ENCODE data around the gene HEMGN. TPM values are rescaled to one million over a fixed set of nuclear protein-coding genes. Genes with fewer than 3 reads are reported as not detected.

HEMGN gene
- total and polyA plus RNA-seq, 2 donors (not counting 1 experiment from before 2014, with no cell fraction given), result 0.06 TPM; not detected in 1

- 0% methylated on average over 3 of the region's 6 CpGs for WGBS (ENCODE audit: insufficient coverage)
These were observed 3.5 kb downstream of the HEMGN start for GRCh38 chr9:97934321-97935115.

GRCh38 chr9:97933297-97933998 lies 4.5 kb downstream of the HEMGN start:
- CTCF ChIA-PET, result no interaction called here
- ATAC-seq (ENCODE audit: low read depth), result no peak
- no peak overlapping the region for H3K9ac ChIP-seq (ENCODE audit: low read length)
- no peak for TF ChIP-seq CTCF (IDR thresholded peaks at IDR 0.05)
- DNase-seq, result no peak
- WGBS (ENCODE audit: insufficient coverage), result no CpG with 5 or more reads among the region's 4 CpGs
- H3K27ac ChIP-seq (ENCODE audit: low read length in 2 of 2), result no peak overlapping the region
- Mint-ChIP-seq H3K9me3 (ENCODE audit: insufficient read depth) (no peaks in the 10 kb centered on the region), H3K4me3 (no peak overlapping the region), H3K4me1 (peaks cover 8% of the 10 kb centered on the region), H3K27me3 (peaks cover 29% of the 10 kb centered on the region), H3K27ac (no peak overlapping the region)
- H3K9me3 ChIP-seq (ENCODE audit: control extremely low read depth in 1 of 3, control insufficient read depth in 2 of 3, insufficient read depth in 1 of 3, low read length in 2 of 3), result no peaks in the 10 kb centered on the region
- intact Hi-C loops (cut with micrococcal nuclease), result no loop called here
- no peaks in the 10 kb centered on the region for H4K20me1 ChIP-seq (ENCODE audit: control insufficient read depth, insufficient read depth, low read length, poor library complexity, severe bottlenecking)
- peaks cover 3 to 6% of the 10 kb centered on the region in 2 donors for H3K4me1 ChIP-seq (ENCODE audit: control insufficient read depth in 2 of 2, insufficient read depth in 2 of 2, low read length in 2 of 2)
- no peak overlapping the region for H3K4me2 ChIP-seq (replicated peaks; ENCODE audit: low read depth, low read length, poor library complexity, severe bottlenecking)
- H3K4me3 ChIP-seq (ENCODE audit: control extremely low read depth in 1 of 5, extremely low read depth in 1 of 5, insufficient read depth in 1 of 5, low read depth in 2 of 5, low read length in 4 of 5), result no peak overlapping the region
- H3K27me3 ChIP-seq (replicated peaks in 1 of 4; ENCODE audit: control extremely low read depth in 1 of 4, control insufficient read depth in 3 of 4, insufficient read depth in 4 of 4, low read length in 3 of 4), result peaks cover 0 to 11% (median 4%) of the 10 kb centered on the region in 4 experiments
- no peaks in the 10 kb centered on the region for H3K36me3 ChIP-seq (replicated peaks in 1 of 2; ENCODE audit: control extremely low read depth in 1 of 2, control insufficient read depth in 1 of 2, extremely low read depth in 1 of 2, insufficient read depth in 2 of 2, low read length in 1 of 2)
- no peak overlapping the region for H2AFZ ChIP-seq (ENCODE audit: insufficient read depth, low read depth, low read length, poor library complexity, severe bottlenecking)
- POLR2A ChIA-PET, result no interaction called here
- H3K79me2 ChIP-seq (ENCODE audit: control insufficient read depth, insufficient read depth, low read length), result no peaks in the 10 kb centered on the region

More at GRCh38 chr9:97934321-97935115, 3.5 kb downstream of the HEMGN start:
- Histone ChIP-seq H3K36me3 (replicated peaks in 1 of 2; ENCODE audit: control extremely low read depth in 1 of 2, control insufficient read depth in 1 of 2, extremely low read depth in 1 of 2, insufficient read depth in 2 of 2, low read length in 1 of 2) (no peaks in the 10 kb centered on the region), H2AFZ (ENCODE audit: insufficient read depth, low read depth, low read length, poor library complexity, severe bottlenecking) (peak overlapping the region; percentile 34), H3K27ac (ENCODE audit: low read length in 2 of 2) (no peak overlapping the region), H3K4me2 (replicated peaks; ENCODE audit: low read depth, low read length, poor library complexity, severe bottlenecking) (no peak overlapping the region), H3K4me1 (ENCODE audit: control insufficient read depth in 2 of 2, insufficient read depth in 2 of 2, low read length in 2 of 2) (peaks cover 3 to 6% of the 10 kb centered on the region in 2 donors), H4K20me1 (ENCODE audit: control insufficient read depth, insufficient read depth, low read length, poor library complexity, severe bottlenecking) (no peaks in the 10 kb centered on the region), H3K9ac (ENCODE audit: low read length) (no peak overlapping the region), H3K4me3 (ENCODE audit: control extremely low read depth in 1 of 5, extremely low read depth in 1 of 5, insufficient read depth in 1 of 5, low read depth in 2 of 5, low read length in 4 of 5) (no peak overlapping the region), H3K27me3 (replicated peaks in 1 of 4; ENCODE audit: control extremely low read depth in 1 of 4, control insufficient read depth in 3 of 4, insufficient read depth in 4 of 4, low read length in 3 of 4) (peaks cover 0 to 11% (median 4%) of the 10 kb centered on the region in 4 experiments), H3K79me2 (ENCODE audit: control insufficient read depth, insufficient read depth, low read length) (no peaks in the 10 kb centered on the region), H3K9me3 (ENCODE audit: control extremely low read depth in 1 of 3, control insufficient read depth in 2 of 3, insufficient read depth in 1 of 3, low read length in 2 of 3) (no peaks in the 10 kb centered on the region)
- DNase-seq (no peak), ATAC-seq (ENCODE audit: low read depth) (no peak)
- intact Hi-C loops (cut with micrococcal nuclease), result no loop called here
- ChIA-PET CTCF (interaction anchor here (0.7 to 0.9 kb wide), 2 partner anchors 10 to 20 kb away, joined by 3 to 4 read pairs; no protein-coding TSS in a partner anchor), POLR2A (interaction anchor here (0.5 to 0.9 kb wide), 3 partner anchors 29 to 100 kb away, joined by 3 to 4 read pairs (median 4); no protein-coding TSS in a partner anchor)
- Mint-ChIP-seq H3K27ac (no peak overlapping the region), H3K27me3 (peaks cover 27% of the 10 kb centered on the region), H3K4me1 (peaks cover 8% of the 10 kb centered on the region), H3K9me3 (ENCODE audit: insufficient read depth) (no peaks in the 10 kb centered on the region), H3K4me3 (no peak overlapping the region)
- TF ChIP-seq EZH2 (IDR thresholded peaks at IDR 0.05; ENCODE audit: borderline replicate concordance, insufficient read depth, low read depth, low read length, poor library complexity, severe bottlenecking), result no peak
